Adrenal gland (tissue), 5 donors: ENCODE measurements around the gene MMP23B.
"Not testable (repeated sequence)": the region's sequence is repeated elsewhere in the genome, so short reads cannot be mapped to it uniquely, and the experiment has no call there.

Experiments used
- CTCF ChIP-seq, 6 experiments: fragments of 450-650 bp in 4 of 6; fragments of 200-600 bp in 2 of 6; sonication (generic) in 1 of 6; IDR thresholded peaks; 1 replicate in 5 of 6; 2 replicates in 1 of 6; pipeline versions ENCODE4 v1.5.1 to v1.8.0; 2016 to 2021; ENCODE audit warnings: antibody characterized with exemption in 6 of 6, mild to moderate bottlenecking in 2 of 6, moderate library complexity in 1 of 6
- POLR2A ChIP-seq, 2 donors: fragments of 450-650 bp; IDR thresholded peaks; one replicate each; pipeline ENCODE4 v1.6.1; 2017; ENCODE audit warnings: antibody characterized with exemption in 2 of 2, mild to moderate bottlenecking in 2 of 2, moderate library complexity in 1 of 2
- donor health status: DM: no; HTN: no; CAD: no.

- not testable (repeated sequence) for TF ChIP-seq CTCF, POLR2A (IDR thresholded peaks at IDR 0.05)
Observed at GRCh38 chr1:1662830-1663560, 31.0 kb downstream of the MMP23B start.
